GM21825 (cell line): Measurements from ENCODE around the gene ZNF148.

Experiments
- ATAC-seq: cut with Tn5 transposase; IDR thresholded peaks from one replicate; pipeline ENCODE4 v1.9.1; 2021; ENCODE audit warnings: mild to moderate bottlenecking, moderate library complexity; ENCODE audit not compliant: unreplicated experiment

ZNF148 gene

GRCh38 chr3:125289429-125289981 lies 85.6 kb downstream of the ZNF148 start:
- ATAC-seq, result no peak

DNA sequence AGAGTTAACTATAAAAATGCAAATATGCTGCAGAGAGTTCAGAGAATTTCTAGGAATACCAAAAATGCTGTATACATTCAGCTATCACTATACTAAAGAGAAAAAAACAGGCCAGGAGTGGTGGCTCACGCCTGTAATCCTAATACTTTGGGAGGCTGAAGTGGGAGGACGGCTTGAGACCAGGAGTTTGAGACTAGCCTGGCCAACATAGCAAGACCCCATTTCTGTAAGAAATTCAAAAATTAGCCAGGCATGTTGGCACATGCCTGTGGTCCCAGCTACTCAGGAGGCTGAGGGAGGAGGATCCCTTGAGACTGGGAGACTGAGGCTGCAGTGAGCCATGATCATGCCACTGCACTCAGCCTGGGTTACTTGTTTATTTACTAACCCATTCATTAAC lies 87.9 kb downstream of the ZNF148 start:
- ATAC-seq, result no peak

DNA sequence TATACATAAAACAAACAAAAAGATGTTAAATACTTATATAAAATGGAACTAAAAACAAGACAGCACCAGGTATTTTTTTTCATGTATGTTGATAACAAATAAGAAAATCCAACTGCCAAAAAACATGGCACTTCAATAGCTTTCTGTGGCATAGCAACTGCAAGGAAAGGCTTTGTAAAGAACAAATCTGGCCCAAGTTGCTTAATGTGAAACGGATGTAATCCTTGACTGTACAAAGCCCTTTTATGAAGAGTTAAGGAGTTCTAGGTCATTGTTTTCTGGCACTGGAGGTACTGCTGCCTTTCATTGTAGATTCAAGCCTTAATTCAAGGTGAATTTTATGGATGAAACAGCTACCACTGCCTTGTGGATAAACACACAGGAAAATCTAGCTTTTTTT lies 93.7 kb downstream of the ZNF148 start:
- no peak for ATAC-seq

GRCh38 chr3:125280668-125281361 lies 94.3 kb downstream of the ZNF148 start:
- ATAC-seq, result no peak

GRCh38 chr3:125278155-125278554 lies 97.0 kb downstream of the ZNF148 start:
- no peak for ATAC-seq

DNA sequence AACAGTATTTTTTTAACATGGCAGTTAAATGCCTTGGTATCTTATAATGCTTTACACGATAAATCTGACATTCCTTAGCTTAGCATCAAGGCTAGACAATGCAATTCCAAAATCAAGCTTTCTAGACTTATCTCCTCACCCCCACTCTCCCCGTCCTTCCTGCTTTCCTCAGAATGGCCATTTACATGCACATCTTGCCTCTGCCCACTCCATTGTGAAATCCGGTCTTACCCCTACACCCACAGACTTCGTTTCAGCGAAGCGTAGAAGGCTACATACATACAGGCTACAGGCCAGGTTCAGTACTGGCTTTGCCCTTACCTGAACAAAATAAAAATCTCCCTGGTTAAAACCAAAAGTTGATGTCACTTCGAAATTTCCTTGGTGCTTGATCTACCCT lies 104.0 kb downstream of the ZNF148 start:
- no peak for ATAC-seq

DNA sequence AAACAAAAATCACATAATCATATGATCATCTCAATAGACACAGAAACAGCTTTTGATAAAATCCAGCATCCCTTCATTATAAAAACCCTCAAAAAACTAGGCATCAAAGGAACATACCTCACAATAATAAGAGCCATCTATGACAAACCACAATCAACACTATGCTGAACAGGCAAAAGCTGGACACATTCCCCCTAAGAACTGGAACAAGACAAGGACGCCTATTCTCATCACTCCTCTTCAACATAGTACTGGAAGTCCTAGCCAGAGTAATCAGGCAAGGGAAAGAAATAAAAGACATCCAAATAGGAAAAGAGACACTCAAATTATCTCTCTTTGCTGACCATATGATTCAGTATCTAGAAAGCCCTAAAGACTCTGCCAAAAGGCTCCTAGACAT lies 107.7 kb downstream of the ZNF148 start:
- ATAC-seq, result no peak

DNA sequence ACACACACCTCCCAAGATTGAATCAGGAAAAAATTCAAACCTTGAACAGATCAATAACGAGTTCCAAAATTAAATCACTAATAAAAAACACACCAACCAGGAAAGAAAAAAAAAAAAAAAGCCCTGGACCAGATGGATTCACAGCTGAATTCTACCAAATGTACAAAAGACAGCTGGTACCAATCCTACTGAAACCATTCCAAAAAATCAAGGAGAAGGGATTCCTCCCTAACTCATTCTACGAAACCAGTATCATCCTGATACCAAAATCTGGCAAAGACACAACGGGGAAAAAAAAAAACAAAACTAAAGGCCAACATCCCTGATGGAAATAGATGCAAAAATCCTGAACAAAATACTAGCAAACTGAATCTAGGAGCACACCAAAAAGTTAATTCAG lies 108.2 kb downstream of the ZNF148 start:
- ATAC-seq, result no peak

DNA sequence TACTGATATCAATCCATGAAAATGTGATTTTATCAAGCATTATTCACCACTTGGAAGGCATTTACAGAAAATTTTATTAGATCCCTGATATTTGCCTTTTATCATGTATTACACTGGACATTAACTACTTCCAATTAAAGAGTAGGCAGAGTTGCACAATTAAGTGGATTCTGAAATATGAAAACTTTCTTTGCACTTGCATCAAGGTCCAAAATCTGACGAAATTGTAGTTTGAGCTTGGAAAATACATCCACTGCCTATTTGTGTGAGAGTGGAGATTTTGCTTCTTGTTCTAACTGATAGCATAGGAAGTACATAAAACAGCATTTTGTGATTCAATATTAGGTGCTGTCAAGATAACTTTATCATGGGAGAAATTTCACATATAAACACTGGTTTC lies 113.0 kb downstream of the ZNF148 start:
- no peak for ATAC-seq

- no peak for ATAC-seq
Observed at GRCh38 chr3:125261031-125261430, 114.1 kb downstream of the ZNF148 start.

- no peak for ATAC-seq
Observed at GRCh38 chr3:125260158-125260557, 115.0 kb downstream of the ZNF148 start.

GRCh38 chr3:125257536-125257935 lies 117.6 kb downstream of the ZNF148 start:
- ATAC-seq, result no peak

- no peak for ATAC-seq
Observed at GRCh38 chr3:125256675-125257074, 118.5 kb downstream of the ZNF148 start.

DNA sequence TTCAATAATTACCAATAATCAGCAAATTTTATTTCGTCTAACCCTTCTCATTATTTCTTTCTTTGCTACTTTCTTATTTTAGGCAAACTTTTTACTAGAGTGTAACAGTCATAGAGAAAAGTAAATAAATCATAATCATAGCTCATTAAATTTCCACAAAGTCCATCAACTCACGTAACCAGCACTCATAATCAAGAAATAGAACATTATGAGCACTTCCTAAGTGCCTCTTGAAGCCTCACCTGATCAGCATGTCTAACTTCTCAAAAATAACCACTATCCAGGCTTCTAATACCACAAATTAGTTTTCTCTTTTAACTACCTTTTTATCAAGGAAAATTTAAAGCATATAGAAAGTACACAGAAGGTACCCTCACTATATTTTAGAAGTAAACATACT lies 124.2 kb downstream of the ZNF148 start:
- ATAC-seq, result no peak

GRCh38 chr3:125246237-125246636 lies 128.9 kb downstream of the ZNF148 start:
- ATAC-seq, result no peak

GRCh38 chr3:125245521-125245920 lies 129.6 kb downstream of the ZNF148 start:
- ATAC-seq, result no peak

- no peak for ATAC-seq
Observed at GRCh38 chr3:125240496-125240895, 134.6 kb downstream of the ZNF148 start.

GRCh38 chr3:125239266-125239665 lies 135.9 kb downstream of the ZNF148 start:
- no peak for ATAC-seq

DNA sequence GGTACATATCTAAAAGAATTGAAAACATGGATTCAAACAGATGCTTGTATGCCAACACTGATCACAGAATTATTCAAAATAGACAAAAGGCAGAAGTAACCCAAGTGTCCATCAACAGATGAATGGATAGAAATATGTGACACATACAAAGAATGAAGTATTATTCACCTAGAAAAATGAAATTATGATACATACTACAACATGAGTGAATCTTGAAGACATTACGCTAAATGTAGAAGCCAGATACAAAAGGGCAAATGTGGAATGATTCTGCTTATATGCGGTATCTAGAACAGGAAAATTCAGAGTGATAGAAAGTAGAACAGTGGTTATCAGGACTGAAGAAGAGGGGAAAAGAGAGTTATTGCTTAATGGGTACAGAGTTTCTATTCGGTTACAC lies 136.4 kb downstream of the ZNF148 start:
- no peak for ATAC-seq

- no peak for ATAC-seq
Observed at GRCh38 chr3:125236331-125236903, 138.7 kb downstream of the ZNF148 start.

DNA sequence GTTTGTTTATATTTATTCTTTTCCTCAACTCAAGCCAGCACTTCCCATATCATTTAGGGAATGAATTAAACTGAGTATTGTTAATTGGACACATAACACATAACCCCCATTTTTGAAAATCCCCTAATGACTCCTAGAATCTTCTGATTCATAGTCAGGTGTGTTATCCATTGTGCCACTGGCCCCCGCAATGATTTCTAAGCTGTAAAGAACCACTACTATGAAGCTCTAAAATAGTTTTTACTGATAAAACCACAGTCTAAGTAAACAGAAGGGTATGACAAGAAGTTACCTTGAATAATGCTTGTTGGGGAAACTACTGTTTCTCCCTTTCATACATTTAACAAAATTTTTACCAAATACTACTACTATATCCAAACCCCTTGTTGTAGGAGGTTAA lies 140.3 kb downstream of the ZNF148 start:
- ATAC-seq, result no peak

DNA sequence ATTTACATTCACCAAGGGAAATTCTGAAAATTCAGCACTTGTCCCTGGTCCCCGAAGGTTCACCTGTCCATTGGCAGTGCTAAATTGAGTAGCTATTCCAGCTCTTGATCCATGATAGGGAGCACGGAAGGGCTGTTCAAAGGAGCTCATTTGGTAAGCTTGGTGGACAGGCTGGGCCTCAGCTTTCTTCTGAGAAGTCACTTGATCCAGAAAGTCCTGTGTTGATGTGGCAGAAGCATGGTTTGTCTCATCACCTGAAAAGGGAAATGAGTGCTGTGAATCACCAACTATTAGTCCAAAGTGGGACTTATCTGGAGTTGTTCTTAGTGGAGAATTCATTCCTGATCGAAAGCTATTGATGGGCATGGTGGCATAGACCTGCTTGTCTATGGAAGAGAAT lies 142.7 kb downstream of the ZNF148 start:
- ATAC-seq, result no peak

DNA sequence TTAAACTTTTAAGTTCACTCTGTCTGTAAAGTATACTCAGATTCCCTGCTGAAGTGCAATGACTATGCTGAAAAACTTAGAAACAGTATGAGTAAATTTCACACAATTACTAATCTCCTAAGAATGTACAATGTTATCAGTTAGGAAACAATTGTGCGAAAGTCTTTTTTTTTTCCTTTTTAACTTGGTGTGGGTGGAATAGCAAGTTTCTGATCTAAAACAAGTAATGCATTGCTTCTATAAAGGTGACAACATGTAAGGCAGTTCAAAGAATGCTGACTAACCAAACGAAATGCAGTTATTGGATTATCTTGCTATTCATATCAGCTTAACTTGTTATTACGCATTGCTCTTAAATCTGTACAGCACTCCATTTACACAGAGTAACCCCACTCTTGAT lies 143.2 kb downstream of the ZNF148 start:
- no peak for ATAC-seq
